Superior temporal gyrus (tissue), 1 donor: ENCODE results near the gene CLCN6.

ENCODE experiments used
- DNase-seq: peaks from one replicate; pipeline ENCODE4 v3.0.0-alpha.2; 2016; ENCODE audit errors: extremely low spot score

CLCN6 gene

GRCh38 chr1:11850156-11850555 is 44.2 kb downstream of the CLCN6 start:
- DNase-seq = no peak

GRCh38 chr1:11851180-11851579 is 45.2 kb downstream of the CLCN6 start:
- DNase-seq = no peak

GRCh38 chr1:11854519-11854918 is 48.5 kb downstream of the CLCN6 start:
- no peak for DNase-seq

- no peak for DNase-seq
These were observed 49.4 kb downstream of the CLCN6 start for GRCh38 chr1:11855430-11855829.

GRCh38 chr1:11856698-11857097 is 50.7 kb downstream of the CLCN6 start:
- DNase-seq = no peak

- no peak for DNase-seq
These were observed 51.3 kb downstream of the CLCN6 start for GRCh38 chr1:11857164-11857851.

GRCh38 chr1:11858158-11858557 is 52.2 kb downstream of the CLCN6 start:
- DNase-seq = no peak

GRCh38 chr1:11858613-11858967 is 52.6 kb downstream of the CLCN6 start, which contains the start of gene NPPB:
Gene NPPB (minus strand): TSS chr1:11858945. CDS start chr1:11858833, 112 bp downstream.
- DNase-seq = no peak

- no peak for DNase-seq
These were observed 53.2 kb downstream of the CLCN6 start for GRCh38 chr1:11858968-11859871.

GRCh38 chr1:11860083-11860482 is 54.1 kb downstream of the CLCN6 start:
- no peak for DNase-seq

- no peak for DNase-seq
These were observed 54.6 kb downstream of the CLCN6 start for GRCh38 chr1:11860587-11860986.

- no peak for DNase-seq
These were observed 56.9 kb downstream of the CLCN6 start for GRCh38 chr1:11862890-11863289.

- DNase-seq = no peak
These were observed 62.5 kb downstream of the CLCN6 start for GRCh38 chr1:11868331-11868980.

- no peak for DNase-seq
These were observed 63.1 kb downstream of the CLCN6 start for GRCh38 chr1:11869104-11869503.

GRCh38 chr1:11869650-11870207 is 63.7 kb downstream of the CLCN6 start:
- no peak for DNase-seq

- DNase-seq = no peak
These were observed 66.6 kb downstream of the CLCN6 start for GRCh38 chr1:11872545-11872944.

- no peak for DNase-seq
These were observed 67.6 kb downstream of the CLCN6 start for GRCh38 chr1:11873395-11874257.

- no peak for DNase-seq
These were observed 68.2 kb downstream of the CLCN6 start for GRCh38 chr1:11874258-11874562.

GRCh38 chr1:11874624-11875023 is 68.6 kb downstream of the CLCN6 start:
- no peak for DNase-seq

GRCh38 chr1:11875094-11875493 is 69.1 kb downstream of the CLCN6 start:
- DNase-seq = no peak

- no peak for DNase-seq
These were observed 71.1 kb downstream of the CLCN6 start for GRCh38 chr1:11877074-11877473.
